ENCODE measurements around the gene GPRIN1.
"Not testable (repeated sequence)": the region's sequence is repeated elsewhere in the genome, so short reads cannot be mapped to it uniquely, and the experiment has no call there.

The GPRIN1 gene

GRCh38 chr5:176621661-176622079 is 11.7 kb upstream of the GPRIN1 start:
- FAIRE-seq: no peak

DNA sequence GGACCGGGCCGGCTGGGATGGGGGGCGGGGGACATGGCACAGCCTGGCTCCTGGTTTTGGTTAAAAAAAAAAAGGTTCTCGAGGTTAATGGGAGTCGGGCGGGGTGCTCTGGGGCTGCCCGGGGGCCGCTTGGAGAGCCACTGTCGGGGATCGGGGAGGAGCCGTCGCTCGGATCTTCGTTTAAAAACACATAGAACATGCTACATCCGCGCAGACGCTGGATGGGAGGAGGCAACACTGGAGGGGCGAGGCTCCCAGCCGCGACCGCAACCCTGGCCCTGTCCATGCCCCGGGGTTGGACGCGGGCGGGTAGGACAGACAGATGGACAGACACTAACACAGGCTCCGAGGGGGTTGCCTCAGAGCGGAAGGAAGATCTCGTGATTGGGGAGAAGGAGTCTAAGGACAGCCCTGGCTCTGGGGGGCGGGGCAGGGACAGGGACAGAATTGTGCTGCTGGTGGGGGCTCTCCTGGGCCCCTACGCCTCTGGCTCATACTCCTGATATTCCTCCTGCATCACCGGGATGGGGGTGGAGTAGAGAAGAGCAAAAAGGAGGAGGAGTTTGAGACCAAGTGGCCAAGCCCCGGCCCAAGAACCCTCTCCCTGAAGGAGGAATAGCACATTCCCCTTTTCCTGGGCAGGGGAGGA is 10.5 kb upstream of the GPRIN1 start:
- no peak for FAIRE-seq

- FAIRE-seq: no peak
These were observed 9.8 kb upstream of the GPRIN1 start for GRCh38 chr5:176619569-176620332.

DNA sequence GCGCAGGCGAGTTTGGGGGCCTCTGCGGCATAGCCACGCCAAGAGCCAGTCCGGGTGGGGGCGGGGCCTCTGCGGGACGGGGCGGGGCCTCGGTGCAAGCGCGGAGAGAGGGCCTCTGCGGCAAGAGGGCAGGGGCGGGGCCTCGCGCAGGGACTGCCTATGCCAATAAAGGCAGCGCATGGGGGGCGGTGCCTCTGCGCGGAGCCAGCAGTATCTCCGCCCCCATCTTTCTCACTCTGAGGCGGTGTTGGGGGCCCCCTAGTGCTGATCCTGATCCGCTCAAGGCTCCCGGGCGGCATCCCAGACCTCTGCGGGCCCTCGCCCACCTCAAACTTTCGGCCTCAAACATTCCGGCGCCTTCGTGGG is 9.2 kb upstream of the GPRIN1 start:
- FAIRE-seq: no peak

GRCh38 chr5:176618783-176619182 is 8.8 kb upstream of the GPRIN1 start:
- no peak for FAIRE-seq

- FAIRE-seq: no peak
These were observed 6.6 kb upstream of the GPRIN1 start for GRCh38 chr5:176616511-176616910.

GRCh38 chr5:176614805-176615478 is 5.0 kb upstream of the GPRIN1 start:
- FAIRE-seq: no peak

DNA sequence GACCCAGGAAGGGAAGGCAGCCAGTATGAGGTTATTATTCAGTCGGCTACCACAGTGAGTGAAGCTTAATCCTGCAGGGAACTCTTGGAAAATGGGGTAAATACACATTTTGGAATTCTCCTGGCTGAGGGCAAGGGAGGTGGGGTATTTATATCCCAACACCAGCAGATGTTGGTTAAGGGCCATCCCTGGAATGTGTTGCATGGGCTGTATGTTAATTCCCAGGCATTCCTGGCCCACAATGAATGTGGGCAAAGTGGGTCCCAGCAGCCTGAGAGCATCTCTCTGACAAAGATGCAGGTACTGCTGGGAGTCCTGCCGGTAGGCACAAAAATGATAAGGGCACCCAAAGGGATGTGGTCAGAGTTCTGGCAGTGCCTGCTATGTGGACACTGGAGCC is 2.9 kb upstream of the GPRIN1 start:
- no peak for FAIRE-seq

- no peak for FAIRE-seq
These were observed 2.1 kb upstream of the GPRIN1 start for GRCh38 chr5:176612008-176612407.

DNA sequence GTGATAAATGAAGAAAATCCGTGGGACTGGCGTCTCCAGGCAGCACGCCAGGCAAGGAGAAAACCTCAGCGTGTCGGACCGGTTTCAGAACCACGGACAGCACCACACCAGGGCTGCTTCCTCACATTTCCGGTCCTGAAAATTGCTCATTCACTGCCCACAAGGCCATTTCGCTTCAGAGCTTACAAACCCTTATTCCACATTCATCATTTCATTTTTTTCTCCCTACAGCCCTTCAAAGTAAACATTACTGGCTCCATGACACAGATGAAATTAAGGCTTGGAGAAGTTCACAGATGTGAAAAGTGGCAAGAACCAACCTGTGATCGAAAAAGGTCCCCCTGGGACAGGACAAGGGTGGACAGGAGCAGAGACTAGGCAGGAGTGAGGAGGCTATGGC is 1.5 kb upstream of the GPRIN1 start:
- no peak for FAIRE-seq

- no peak for FAIRE-seq
These were observed 448 bp upstream of the GPRIN1 start for GRCh38 chr5:176610435-176610773.

DNA sequence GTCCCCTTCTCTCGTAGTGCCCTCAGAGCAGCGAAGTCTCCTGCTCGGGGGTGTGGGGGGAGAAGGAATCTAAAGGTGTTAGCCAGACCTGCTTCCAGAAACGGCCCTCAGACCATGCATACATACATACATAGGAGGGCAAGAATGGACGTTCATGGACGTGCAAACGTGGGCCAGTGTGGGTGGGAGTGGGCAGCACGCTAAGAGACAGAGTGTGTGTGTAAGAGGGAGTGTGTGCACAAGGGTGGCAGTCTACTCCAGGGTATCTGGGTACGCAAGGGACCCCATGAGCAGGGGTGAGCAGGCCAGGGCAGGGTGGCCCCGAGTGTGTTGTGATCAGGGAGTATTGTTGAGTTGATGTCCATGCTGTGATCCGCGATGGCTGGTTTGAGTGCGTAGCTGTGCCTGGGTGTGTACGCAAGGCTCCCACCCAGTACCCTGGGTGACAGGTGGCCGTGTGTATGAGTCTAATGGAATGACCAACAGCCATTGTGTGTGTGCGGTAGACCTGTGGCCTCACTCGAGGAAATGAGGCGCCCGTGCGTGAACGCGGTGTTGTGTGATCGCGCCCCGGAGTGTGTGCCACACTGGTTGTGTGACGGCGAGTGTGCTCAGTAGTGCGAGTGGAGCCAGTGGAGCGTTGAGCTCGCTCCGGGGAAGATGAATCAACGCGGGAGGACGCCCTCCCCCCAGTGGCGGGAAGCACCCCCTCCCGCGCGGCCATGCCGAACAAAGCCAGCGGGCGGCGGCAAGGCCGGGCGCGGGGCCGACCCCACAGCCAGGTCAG is 826 bp downstream of the GPRIN1 start:
- FAIRE-seq: no peak

- no peak for FAIRE-seq
These were observed 1.7 kb downstream of the GPRIN1 start for GRCh38 chr5:176608142-176608705.

GRCh38 chr5:176606875-176607274 is 3.1 kb downstream of the GPRIN1 start:
- no peak for FAIRE-seq

GRCh38 chr5:176606032-176606431 is 3.9 kb downstream of the GPRIN1 start:
- no peak for FAIRE-seq

- FAIRE-seq: no peak
These were observed 6.9 kb downstream of the GPRIN1 start for GRCh38 chr5:176603091-176603490.

DNA sequence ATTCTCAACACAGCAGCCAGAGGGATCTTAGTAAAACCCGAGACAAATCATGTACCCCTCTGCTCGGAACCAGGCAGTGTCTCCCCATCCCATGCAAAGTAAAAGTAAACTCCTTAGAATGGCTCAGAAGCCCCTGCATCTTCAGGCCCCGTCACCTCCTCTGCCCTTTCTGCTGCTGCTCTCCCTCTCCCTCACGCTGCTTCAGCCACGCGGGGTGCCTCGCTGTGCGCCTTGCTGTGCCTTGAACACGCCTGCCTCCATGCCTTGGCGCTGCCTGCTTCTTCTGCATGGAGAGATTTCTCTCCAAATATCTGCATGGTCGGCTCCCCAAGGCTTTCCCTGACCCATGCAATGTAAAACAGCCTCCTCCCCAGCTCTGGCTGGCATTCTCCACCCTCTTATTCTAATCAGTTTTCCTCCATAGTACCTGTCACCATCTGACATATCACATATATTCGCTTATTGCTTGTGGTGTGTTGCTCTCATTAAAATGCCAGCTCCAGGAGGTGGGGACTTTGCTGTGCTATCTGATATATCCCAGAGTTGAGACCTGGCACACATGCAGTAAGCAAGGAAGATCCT is 8.0 kb downstream of the GPRIN1 start:
- FAIRE-seq: no peak

- not testable (repeated sequence) for FAIRE-seq
These were observed 10.1 kb downstream of the GPRIN1 start for GRCh38 chr5:176599749-176600430.

DNA sequence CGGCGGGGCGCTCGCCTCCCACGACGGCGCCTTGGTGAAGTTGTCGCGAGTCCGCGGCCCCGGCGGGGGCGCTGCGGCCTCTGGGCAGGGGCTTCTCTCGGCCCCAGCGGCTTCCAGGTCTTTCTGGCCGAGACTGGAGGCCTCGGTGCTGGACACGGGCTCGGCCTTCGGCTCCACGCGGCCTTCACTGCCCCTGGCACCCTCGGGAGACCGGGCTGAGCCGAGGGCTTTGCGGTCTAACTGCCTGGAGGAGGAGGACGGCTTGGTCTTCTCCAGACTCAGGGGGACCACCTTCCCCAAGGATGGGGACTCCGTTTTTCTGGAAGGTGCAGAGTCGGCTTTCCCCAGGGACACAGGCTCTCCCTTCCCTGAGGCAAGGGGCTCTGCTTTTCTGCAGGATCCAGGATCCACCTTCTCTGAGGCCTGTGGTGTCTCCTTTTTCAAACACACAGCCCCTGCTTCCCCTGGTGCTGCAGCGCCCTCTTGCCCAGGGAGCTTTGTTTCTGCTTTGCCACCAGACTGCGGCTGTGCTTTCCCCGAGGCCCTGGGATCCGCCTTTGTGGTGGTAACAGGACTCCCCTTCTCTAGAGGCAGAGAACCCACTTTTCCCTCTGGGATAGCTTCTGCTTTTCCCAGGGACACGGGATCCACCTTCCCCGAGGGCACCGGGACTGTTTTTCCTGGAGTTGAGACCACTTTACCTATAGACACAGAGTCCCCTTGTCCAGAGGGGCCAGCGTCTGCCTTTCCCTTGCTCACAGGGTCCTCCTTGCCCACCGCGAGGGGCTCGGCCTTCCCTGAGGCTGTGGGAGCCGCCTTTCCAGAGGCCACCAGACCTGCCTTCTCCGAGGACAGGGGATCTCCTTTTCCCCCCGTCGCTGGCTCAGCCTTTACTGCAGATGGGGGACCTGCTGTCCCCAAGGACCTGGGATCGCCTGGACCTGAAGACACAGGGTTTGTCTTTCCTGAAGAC is 12.3 kb downstream of the GPRIN1 start:
- no peak for FAIRE-seq

DNA sequence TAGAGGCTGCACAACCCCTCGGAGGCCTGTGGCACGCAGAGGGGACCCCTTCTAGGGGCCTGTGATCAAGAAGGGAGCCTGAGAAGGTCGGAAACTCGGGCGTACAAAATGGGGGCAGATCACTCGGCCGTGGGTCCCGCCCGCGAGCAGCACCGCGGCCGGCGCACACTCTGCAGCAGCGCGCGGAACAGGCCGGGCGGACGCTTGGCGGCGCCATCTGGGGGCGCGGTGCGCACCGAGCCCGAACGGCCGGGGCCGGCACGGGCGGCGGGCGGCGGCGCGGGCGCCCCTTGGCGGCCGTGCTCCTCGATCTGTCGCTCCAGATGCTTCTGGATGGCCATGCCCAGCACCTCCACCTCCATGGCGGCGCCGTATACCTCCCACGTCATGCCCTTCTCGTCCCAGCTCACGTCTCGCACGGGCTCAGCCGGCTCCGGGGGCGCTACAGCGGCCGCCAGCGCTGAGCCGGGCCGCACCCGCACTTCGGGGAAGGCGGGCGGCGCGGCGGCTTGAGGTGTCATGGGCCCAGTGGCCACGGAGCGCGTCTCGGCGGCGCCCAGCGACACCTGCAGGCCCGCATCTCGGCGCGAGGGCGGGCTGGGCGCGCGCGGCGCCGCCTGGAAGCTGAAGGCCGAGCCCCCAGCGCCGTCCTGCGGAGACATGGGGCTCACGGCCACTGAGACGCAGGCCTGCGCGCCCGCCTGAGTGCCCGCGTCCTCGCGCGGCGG is 13.1 kb downstream of the GPRIN1 start:
- FAIRE-seq: no peak
